ENCODE data around the gene SLC34A3.

SLC34A3 gene

GRCh38 chr9:137264067-137264466, 33.4 kb downstream of the SLC34A3 start:
- no peak overlapping the region for H3K4me3 ChIP-seq (ENCODE audit: control insufficient read depth, low read depth, low read length)
- no peak for DNase-seq (ENCODE audit: low read depth)
- TF ChIP-seq, protein P1, sequence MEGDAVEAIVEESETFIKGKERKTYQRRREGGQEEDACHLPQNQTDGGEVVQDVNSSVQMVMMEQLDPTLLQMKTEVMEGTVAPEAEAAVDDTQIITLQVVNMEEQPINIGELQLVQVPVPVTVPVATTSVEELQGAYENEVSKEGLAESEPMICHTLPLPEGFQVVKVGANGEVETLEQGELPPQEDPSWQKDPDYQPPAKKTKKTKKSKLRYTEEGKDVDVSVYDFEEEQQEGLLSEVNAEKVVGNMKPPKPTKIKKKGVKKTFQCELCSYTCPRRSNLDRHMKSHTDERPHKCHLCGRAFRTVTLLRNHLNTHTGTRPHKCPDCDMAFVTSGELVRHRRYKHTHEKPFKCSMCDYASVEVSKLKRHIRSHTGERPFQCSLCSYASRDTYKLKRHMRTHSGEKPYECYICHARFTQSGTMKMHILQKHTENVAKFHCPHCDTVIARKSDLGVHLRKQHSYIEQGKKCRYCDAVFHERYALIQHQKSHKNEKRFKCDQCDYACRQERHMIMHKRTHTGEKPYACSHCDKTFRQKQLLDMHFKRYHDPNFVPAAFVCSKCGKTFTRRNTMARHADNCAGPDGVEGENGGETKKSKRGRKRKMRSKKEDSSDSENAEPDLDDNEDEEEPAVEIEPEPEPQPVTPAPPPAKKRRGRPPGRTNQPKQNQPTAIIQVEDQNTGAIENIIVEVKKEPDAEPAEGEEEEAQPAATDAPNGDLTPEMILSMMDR (conservative IDR thresholded peaks at IDR 0.05; ENCODE audit: control insufficient read depth, insufficient read depth, low read depth, low read length), result no peak

DNA sequence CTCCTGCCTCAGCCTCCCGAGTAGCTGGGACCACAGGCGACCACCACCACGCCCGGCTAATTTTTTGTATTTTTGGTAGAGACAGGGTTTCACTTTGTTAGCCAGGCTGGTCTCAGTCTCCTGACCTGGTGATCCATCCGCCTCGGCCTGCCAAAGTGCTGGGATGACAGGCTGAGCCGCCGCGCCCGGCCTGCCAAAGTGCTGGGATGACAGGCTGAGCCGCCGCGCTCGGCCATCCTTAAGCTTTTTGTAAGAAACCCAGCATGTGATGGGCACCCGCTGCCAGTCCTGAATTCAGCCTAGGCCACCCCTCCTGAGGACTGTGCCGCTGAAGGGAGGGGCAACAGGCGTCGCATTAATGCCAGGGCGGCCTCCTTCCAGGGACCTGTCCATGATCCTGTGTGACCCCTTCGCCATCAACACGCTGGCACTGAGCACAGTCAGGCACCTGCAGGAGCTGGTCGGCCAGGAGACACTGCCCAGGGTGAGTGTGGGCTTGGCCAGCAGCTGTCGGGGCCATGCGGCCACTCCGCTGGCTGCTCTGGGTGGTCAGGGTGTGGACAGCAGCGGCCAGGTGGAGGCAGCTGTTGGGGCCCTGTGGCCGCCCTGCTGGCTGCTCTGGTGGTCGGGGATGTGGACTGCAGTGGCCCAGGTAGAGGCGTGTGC, 34.9 kb downstream of the SLC34A3 start:
- H3K4me3 ChIP-seq (ENCODE audit: control insufficient read depth, low read depth, low read length), result no peak overlapping the region
- DNase-seq (ENCODE audit: low read depth), result no peak
- TF ChIP-seq, protein P1 (conservative IDR thresholded peaks at IDR 0.05; ENCODE audit: control insufficient read depth, insufficient read depth, low read depth, low read length), result no peak

DNA sequence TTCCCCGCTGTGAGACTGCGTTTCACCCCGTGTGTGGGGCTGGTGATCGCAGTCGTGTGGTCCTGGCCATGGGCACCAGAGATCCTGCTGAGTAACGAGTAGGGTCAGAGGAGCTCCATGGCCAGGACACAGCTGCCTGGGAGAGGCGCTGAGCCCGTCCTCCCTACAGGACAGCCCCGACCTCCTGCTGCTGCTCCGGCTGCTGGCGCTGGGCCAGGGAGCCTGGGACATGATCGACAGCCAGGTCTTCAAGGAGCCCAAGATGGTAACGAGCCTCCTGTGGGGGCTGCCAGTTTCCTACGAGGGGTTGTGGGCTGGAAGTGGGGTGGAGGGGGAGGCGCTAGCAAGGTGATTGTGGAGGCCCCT, 35.4 kb downstream of the SLC34A3 start:
- no peak for DNase-seq (ENCODE audit: low read depth)
- no peak overlapping the region for H3K4me3 ChIP-seq (ENCODE audit: control insufficient read depth, low read depth, low read length)
- TF ChIP-seq, protein P1 (conservative IDR thresholded peaks at IDR 0.05; ENCODE audit: control insufficient read depth, insufficient read depth, low read depth, low read length), result no peak

DNA sequence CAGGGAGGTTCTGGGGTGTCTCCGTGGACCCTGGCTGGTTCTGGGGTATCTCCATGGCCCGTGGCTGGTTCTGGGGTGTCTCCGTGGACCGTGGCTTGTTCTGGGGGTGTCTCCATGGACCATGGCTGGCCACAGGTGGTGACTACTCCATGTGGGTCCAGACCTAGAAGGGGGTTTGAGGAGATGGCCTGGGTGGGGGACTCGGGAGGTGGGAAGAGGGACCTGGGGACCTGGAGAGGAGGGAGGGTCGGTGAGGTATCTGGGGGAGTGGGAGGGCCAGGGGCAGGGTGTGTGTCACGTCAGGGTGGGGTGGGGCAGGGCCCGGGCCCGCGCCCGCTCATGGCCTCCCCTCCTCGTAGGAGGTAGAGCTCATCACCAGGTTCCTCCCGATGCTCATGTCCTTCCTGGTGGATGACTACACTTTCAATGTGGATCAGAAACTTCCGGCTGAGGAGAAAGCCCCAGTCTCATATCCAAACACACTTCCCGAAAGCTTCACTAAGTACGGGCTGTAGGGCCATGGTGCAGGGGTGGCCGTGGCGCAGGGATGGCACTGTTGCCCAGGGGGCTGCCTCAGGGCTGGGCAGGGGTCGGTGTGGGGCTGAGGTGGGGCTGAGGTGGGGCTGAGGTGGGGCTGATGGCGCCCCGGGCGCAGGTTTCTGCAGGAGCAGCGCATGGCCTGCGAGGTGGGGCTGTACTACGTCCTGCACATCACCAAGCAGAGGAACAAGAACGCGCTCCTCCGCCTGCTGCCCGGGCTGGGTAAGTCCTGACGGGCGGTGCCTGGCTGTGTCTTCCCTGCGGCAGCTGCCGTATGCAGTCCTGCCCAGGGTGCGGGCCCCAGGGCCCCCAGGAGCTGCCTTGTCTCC, 36.1 kb downstream of the SLC34A3 start:
- no peak overlapping the region for H3K4me3 ChIP-seq (ENCODE audit: control insufficient read depth, low read depth, low read length)
- DNase-seq (ENCODE audit: low read depth), result no peak
- TF ChIP-seq, protein P1 (conservative IDR thresholded peaks at IDR 0.05; ENCODE audit: control insufficient read depth, insufficient read depth, low read depth, low read length), result no peak

- no peak overlapping the region for H3K4me3 ChIP-seq (ENCODE audit: control insufficient read depth, low read depth, low read length)
- TF ChIP-seq, protein P1 (conservative IDR thresholded peaks at IDR 0.05; ENCODE audit: control insufficient read depth, insufficient read depth, low read depth, low read length), result no peak
- no peak for DNase-seq (ENCODE audit: low read depth)
These were observed 37.2 kb downstream of the SLC34A3 start for GRCh38 chr9:137267933-137268355.

GRCh38 chr9:137268538-137269201, 38.0 kb downstream of the SLC34A3 start:
- DNase-seq (ENCODE audit: low read depth), result no peak
- TF ChIP-seq, protein P1 (conservative IDR thresholded peaks at IDR 0.05; ENCODE audit: control insufficient read depth, insufficient read depth, low read depth, low read length), result no peak
- H3K4me3 ChIP-seq (ENCODE audit: control insufficient read depth, low read depth, low read length), result no peak overlapping the region

Data from fibroblast of mammary gland (primary cell).